HepG2 (cell line): ENCODE measurements around the gene CD68. TPM values are rescaled to one million over a fixed set of nuclear protein-coding genes. Genes with fewer than 3 reads are reported as not detected.
A peak's percentile ranks its signal among the peaks of the same experiment; 100 is the strongest.

ENCODE experiments used
- CHD4 ChIP-seq: fragments of 200-600 bp; sonication (generic); IDR thresholded peaks from 2 replicates; pipeline ENCODE4 v1.7.0; 2017; ENCODE audit warnings: mild to moderate bottlenecking, low read length, borderline replicate concordance
- FOSL2 ChIP-seq: sonication (generic); formaldehyde crosslinking; IDR thresholded peaks from 2 replicates; pipeline ENCODE4 v1.4.0; 2020; ENCODE audit warnings: missing genetic modification reagents
- HNF4A ChIP-seq: sonication (generic); formaldehyde crosslinking; IDR thresholded peaks from 2 replicates; pipeline ENCODE4 v1.4.0; 2020; ENCODE audit warnings: missing genetic modification reagents
- JUND ChIP-seq: sonication (generic); formaldehyde crosslinking; IDR thresholded peaks from 2 replicates; pipeline ENCODE4 v1.8.0; 2022; ENCODE audit warnings: mild to moderate bottlenecking, missing genetic modification reagents
- MATR3 ChIP-seq: sonication (generic); formaldehyde crosslinking; IDR thresholded peaks from 2 replicates; pipeline ENCODE4 v1.4.0; 2020; ENCODE audit warnings: missing genetic modification reagents
- MAZ ChIP-seq, 2 experiments: sonication (generic) in 1 of 2; formaldehyde crosslinking in 1 of 2; IDR thresholded peaks; 2 replicates each; pipeline versions ENCODE4 v1.5.0 to v1.6.1; 2012 to 2020; ENCODE audit warnings: low read depth in 2 of 2, mild to moderate bottlenecking in 2 of 2, borderline replicate concordance in 1 of 2, improper control_type of control experiment in 1 of 2, low read length in 1 of 2, missing genetic modification reagents in 1 of 2, moderate library complexity in 1 of 2
- PHF8 ChIP-seq: sonication (generic); formaldehyde crosslinking; IDR thresholded peaks from 2 replicates; pipeline ENCODE4 v1.5.0; 2020; ENCODE audit warnings: missing genetic modification reagents
- PRPF4 ChIP-seq: fragments of 200-400 bp; formaldehyde crosslinking; IDR thresholded peaks from 2 replicates; pipeline ENCODE4 v1.6.1; 2016; ENCODE audit warnings: low read length, low read depth; ENCODE audit not compliant: poor library complexity, severe bottlenecking
- RARA ChIP-seq: IDR thresholded peaks from 2 replicates; pipeline ENCODE4 v1.6.1; 2016; ENCODE audit warnings: missing genetic modification reagents, missing compliant biosample characterization
- RELA ChIP-seq: sonication (generic); formaldehyde crosslinking; IDR thresholded peaks from 2 replicates; pipeline ENCODE4 v1.4.0; 2020; ENCODE audit warnings: missing genetic modification reagents
- TGIF2 ChIP-seq: IDR thresholded peaks from 2 replicates; pipeline ENCODE4 v1.6.1; 2016; ENCODE audit warnings: control low read depth, missing compliant biosample characterization
- TSC22D2 ChIP-seq: sonication (generic); formaldehyde crosslinking; IDR thresholded peaks from 2 replicates; pipeline ENCODE4 v1.5.1; 2020; ENCODE audit warnings: missing genetic modification reagents, mild to moderate bottlenecking, borderline replicate concordance
- ZFP36L2 ChIP-seq: sonication (generic); formaldehyde crosslinking; IDR thresholded peaks from 2 replicates; pipeline ENCODE4 v1.4.0; 2020; ENCODE audit warnings: missing genetic modification reagents
- ZFY ChIP-seq: sonication (generic); formaldehyde crosslinking; IDR thresholded peaks from 2 replicates; pipeline ENCODE4 v1.4.0; 2020; ENCODE audit warnings: missing genetic modification reagents
- ZMYM3 ChIP-seq: sonication (generic); formaldehyde crosslinking; IDR thresholded peaks from 2 replicates; pipeline ENCODE4 v1.5.1; 2020; ENCODE audit warnings: mild to moderate bottlenecking, missing genetic modification reagents
- ZNF136 ChIP-seq: sonication (generic); formaldehyde crosslinking; IDR thresholded peaks from 2 replicates; pipeline ENCODE4 v1.8.1; 2022; ENCODE audit warnings: low read depth, mild to moderate bottlenecking, moderate library complexity, missing genetic modification reagents
- ZNF652 ChIP-seq: IDR thresholded peaks from 2 replicates; pipeline ENCODE4 v1.6.1; 2016; ENCODE audit warnings: low read depth, borderline replicate concordance
- ZSCAN25 ChIP-seq: sonication (generic); formaldehyde crosslinking; IDR thresholded peaks from 2 replicates; pipeline ENCODE4 v1.8.0; 2022; ENCODE audit warnings: mild to moderate bottlenecking, missing genetic modification reagents
- ZSCAN30 ChIP-seq: sonication (generic); formaldehyde crosslinking; IDR thresholded peaks from 2 replicates; pipeline ENCODE4 v1.5.0; 2020; ENCODE audit warnings: mild to moderate bottlenecking, missing genetic modification reagents
- polyA plus RNA-seq, 8 experiments: library from polyadenylated mRNA; depleted of rRNA in 3 of 8; stranded (reverse) in 7 of 8; unstranded in 1 of 8; fragments of >200 nt; fragmentation: Illumina TruSeq in 4 of 8; extraction: Trizol in 4 of 8; gene quantifications; 2 replicates each; pipeline versions ENCODE4 v1.2.1 to v1.2.3, GENCODE V29; 2011 to 2016; ENCODE audit warnings: low read depth in 4 of 8, missing spikeins in 1 of 8, mixed read lengths in 1 of 8; ENCODE audit not compliant: insufficient read depth in 1 of 8
- total RNA-seq, 5 experiments: library from RNA; depleted of rRNA; stranded (reverse); fragments of >200 nt; fragmentation: Illumina TruSeq; extraction: Trizol; gene quantifications; 2 replicates each; pipeline ENCODE4 v1.2.3, GENCODE V29; 2016; ENCODE audit warnings: low read depth in 1 of 5
- TF ChIP-seq, protein P1 (sequence below): IDR thresholded peaks from 2 replicates; pipeline ENCODE4 v1.6.1; 2016
- TF ChIP-seq, protein P2 (sequence below): IDR thresholded peaks from 2 replicates; pipeline ENCODE4 v1.6.1; 2016; ENCODE audit warnings: missing genetic modification reagents, missing compliant biosample characterization
- TF ChIP-seq, protein P3 (sequence below): sonication (generic); formaldehyde crosslinking; IDR thresholded peaks from 2 replicates; pipeline ENCODE4 v1.9.0; 2022; ENCODE audit warnings: missing genetic modification reagents, mild to moderate bottlenecking, borderline replicate concordance
- TF ChIP-seq, protein P4 (sequence below): sonication (generic); formaldehyde crosslinking; IDR thresholded peaks from 2 replicates; pipeline ENCODE4 v1.5.0; 2020; ENCODE audit warnings: mild to moderate bottlenecking, missing genetic modification reagents
- TF ChIP-seq, protein P5 (sequence below): IDR thresholded peaks from 2 replicates; pipeline ENCODE4 v1.4.0; 2020; ENCODE audit warnings: mild to moderate bottlenecking, missing genetic modification reagents

CD68 gene
- total and polyA plus RNA-seq, 2 of the 13 experiments (the other 11 are each of a cell fraction or from before 2014, with no cell fraction given) = 10.3 to 104 TPM

DNA sequence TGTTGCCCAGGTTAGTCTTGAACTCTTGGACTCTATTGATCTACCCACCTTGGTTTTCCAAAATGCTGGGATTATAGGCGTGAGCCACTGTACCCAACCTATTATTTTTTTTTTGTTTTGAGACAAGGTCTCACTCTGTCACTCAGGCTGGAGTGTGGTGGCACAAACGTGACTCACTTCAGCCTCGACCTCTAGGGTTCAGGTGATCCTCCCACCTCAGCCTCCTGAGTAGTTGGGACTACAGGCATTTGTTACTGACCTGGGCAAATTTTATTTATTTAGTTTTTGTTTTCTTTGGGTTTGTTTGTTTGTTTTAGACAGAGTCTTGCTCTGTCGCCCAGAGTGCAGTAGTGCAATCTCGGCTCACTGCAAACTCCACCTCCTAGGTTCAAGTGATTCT is 44.2 kb downstream of the CD68 start (continued):
- TF ChIP-seq TGIF2 (CRISPR knock-in tag) (no peak), JUND (no peak), ZFP36L2 (CRISPR knock-in tag) (no peak), TSC22D2 (CRISPR knock-in tag) (no peak), MATR3 (CRISPR knock-in tag) (no peak), HNF4A (CRISPR knock-in tag) (peak; percentile 23; the same call in 1 of the 2 replicates), ZSCAN30 (CRISPR knock-in tag) (no peak), ZSCAN25 (no peak), ZNF652 (CRISPR knock-in tag) (no peak), FOSL2 (CRISPR knock-in tag) (peak; percentile 58; the same call in 1 of the 2 replicates), ZFY (CRISPR knock-in tag) (no peak), MAZ (IDR thresholded peaks at IDR 0.05; ENCODE audit: borderline replicate concordance, low read depth, low read length) (no peak), MAZ (CRISPR knock-in tag; IDR thresholded peaks at IDR 0.05; ENCODE audit: low read depth) (no peak), RARA (peak; percentile 23; the same call in 1 of the 2 replicates), CHD4 (no peak), PRPF4 (no peak), PHF8 (no peak), RELA (no peak), ZMYM3 (CRISPR knock-in tag) (peak; percentile 72; the same call in 1 of the 2 replicates), ZNF136 (CRISPR knock-in tag) (no peak)
- TF ChIP-seq, protein P1, sequence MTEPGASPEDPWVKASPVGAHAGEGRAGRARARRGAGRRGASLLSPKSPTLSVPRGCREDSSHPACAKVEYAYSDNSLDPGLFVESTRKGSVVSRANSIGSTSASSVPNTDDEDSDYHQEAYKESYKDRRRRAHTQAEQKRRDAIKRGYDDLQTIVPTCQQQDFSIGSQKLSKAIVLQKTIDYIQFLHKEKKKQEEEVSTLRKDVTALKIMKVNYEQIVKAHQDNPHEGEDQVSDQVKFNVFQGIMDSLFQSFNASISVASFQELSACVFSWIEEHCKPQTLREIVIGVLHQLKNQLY (CRISPR knock-in tag) = no peak
- TF ChIP-seq, protein P2, sequence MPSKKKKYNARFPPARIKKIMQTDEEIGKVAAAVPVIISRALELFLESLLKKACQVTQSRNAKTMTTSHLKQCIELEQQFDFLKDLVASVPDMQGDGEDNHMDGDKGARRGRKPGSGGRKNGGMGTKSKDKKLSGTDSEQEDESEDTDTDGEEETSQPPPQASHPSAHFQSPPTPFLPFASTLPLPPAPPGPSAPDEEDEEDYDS (CRISPR knock-in tag) = no peak
- TF ChIP-seq, protein P3, sequence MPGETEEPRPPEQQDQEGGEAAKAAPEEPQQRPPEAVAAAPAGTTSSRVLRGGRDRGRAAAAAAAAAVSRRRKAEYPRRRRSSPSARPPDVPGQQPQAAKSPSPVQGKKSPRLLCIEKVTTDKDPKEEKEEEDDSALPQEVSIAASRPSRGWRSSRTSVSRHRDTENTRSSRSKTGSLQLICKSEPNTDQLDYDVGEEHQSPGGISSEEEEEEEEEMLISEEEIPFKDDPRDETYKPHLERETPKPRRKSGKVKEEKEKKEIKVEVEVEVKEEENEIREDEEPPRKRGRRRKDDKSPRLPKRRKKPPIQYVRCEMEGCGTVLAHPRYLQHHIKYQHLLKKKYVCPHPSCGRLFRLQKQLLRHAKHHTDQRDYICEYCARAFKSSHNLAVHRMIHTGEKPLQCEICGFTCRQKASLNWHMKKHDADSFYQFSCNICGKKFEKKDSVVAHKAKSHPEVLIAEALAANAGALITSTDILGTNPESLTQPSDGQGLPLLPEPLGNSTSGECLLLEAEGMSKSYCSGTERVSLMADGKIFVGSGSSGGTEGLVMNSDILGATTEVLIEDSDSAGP = no peak
- TF ChIP-seq, protein P4, sequence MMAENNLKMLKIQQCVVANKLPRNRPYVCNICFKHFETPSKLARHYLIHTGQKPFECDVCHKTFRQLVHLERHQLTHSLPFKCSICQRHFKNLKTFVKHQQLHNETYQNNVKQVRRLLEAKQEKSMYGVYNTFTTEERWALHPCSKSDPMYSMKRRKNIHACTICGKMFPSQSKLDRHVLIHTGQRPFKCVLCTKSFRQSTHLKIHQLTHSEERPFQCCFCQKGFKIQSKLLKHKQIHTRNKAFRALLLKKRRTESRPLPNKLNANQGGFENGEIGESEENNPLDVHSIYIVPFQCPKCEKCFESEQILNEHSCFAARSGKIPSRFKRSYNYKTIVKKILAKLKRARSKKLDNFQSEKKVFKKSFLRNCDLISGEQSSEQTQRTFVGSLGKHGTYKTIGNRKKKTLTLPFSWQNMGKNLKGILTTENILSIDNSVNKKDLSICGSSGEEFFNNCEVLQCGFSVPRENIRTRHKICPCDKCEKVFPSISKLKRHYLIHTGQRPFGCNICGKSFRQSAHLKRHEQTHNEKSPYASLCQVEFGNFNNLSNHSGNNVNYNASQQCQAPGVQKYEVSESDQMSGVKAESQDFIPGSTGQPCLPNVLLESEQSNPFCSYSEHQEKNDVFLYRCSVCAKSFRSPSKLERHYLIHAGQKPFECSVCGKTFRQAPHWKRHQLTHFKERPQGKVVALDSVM (CRISPR knock-in tag) = peak; percentile 98
- TF ChIP-seq, protein P5, sequence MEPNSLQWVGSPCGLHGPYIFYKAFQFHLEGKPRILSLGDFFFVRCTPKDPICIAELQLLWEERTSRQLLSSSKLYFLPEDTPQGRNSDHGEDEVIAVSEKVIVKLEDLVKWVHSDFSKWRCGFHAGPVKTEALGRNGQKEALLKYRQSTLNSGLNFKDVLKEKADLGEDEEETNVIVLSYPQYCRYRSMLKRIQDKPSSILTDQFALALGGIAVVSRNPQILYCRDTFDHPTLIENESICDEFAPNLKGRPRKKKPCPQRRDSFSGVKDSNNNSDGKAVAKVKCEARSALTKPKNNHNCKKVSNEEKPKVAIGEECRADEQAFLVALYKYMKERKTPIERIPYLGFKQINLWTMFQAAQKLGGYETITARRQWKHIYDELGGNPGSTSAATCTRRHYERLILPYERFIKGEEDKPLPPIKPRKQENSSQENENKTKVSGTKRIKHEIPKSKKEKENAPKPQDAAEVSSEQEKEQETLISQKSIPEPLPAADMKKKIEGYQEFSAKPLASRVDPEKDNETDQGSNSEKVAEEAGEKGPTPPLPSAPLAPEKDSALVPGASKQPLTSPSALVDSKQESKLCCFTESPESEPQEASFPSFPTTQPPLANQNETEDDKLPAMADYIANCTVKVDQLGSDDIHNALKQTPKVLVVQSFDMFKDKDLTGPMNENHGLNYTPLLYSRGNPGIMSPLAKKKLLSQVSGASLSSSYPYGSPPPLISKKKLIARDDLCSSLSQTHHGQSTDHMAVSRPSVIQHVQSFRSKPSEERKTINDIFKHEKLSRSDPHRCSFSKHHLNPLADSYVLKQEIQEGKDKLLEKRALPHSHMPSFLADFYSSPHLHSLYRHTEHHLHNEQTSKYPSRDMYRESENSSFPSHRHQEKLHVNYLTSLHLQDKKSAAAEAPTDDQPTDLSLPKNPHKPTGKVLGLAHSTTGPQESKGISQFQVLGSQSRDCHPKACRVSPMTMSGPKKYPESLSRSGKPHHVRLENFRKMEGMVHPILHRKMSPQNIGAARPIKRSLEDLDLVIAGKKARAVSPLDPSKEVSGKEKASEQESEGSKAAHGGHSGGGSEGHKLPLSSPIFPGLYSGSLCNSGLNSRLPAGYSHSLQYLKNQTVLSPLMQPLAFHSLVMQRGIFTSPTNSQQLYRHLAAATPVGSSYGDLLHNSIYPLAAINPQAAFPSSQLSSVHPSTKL (CRISPR knock-in tag) = no peak
